ENCODE results near the gene GALNT2.

DNA sequence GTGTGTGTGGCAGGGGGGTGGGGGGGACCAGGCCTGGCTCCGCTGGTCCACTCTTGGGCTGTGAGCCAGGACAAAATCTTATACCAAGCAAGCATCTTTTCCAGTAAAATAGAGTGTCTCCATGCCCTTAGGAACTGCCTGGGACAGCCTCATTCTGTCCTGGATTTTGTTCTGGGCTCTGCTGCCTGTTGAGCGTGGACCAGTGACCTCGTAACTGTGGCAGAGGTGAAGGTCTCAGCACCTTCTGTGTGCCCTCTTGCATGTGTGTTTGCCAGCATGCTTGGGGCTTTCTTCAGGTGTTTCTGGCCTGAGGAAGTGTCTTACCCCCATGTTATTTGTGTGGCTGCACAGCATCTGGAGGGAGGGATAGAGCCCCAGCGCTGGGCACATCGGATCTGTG, 45.7 kb downstream of the GALNT2 start:
- TF ChIP-seq, protein P1, sequence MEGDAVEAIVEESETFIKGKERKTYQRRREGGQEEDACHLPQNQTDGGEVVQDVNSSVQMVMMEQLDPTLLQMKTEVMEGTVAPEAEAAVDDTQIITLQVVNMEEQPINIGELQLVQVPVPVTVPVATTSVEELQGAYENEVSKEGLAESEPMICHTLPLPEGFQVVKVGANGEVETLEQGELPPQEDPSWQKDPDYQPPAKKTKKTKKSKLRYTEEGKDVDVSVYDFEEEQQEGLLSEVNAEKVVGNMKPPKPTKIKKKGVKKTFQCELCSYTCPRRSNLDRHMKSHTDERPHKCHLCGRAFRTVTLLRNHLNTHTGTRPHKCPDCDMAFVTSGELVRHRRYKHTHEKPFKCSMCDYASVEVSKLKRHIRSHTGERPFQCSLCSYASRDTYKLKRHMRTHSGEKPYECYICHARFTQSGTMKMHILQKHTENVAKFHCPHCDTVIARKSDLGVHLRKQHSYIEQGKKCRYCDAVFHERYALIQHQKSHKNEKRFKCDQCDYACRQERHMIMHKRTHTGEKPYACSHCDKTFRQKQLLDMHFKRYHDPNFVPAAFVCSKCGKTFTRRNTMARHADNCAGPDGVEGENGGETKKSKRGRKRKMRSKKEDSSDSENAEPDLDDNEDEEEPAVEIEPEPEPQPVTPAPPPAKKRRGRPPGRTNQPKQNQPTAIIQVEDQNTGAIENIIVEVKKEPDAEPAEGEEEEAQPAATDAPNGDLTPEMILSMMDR (IDR thresholded peaks at IDR 0.05; ENCODE audit: insufficient read depth, low read length), result no peak
- no peak for TF ChIP-seq POLR2AphosphoS5 (IDR thresholded peaks at IDR 0.05; ENCODE audit: low read depth)
- TF ChIP-seq GABPA (IDR thresholded peaks at IDR 0.05; ENCODE audit: low read depth), result no peak
